GM11168 (cell line): ENCODE results near the gene SDK2.

Experiments used
- in situ Hi-C: fragments of 300-500 bp; cut with MboI; formaldehyde crosslinking; loops from one replicate; pipeline ENCODE4 v1.12.0; 2022; ENCODE audit warnings: low sequenced_read_pairs; ENCODE audit not compliant: unreplicated experiment

Gene SDK2

GRCh38 chr17:73520369-73520761 is 123.9 kb downstream of the SDK2 start:
- in situ Hi-C loops, result no loop called here

GRCh38 chr17:73519714-73520368 is 124.4 kb downstream of the SDK2 start:
- in situ Hi-C loops, result no loop called here

- in situ Hi-C loops, result no loop called here
Observed at GRCh38 chr17:73519011-73519410, 125.2 kb downstream of the SDK2 start.

GRCh38 chr17:73516431-73516830 is 127.8 kb downstream of the SDK2 start:
- in situ Hi-C loops, result no loop called here

- in situ Hi-C loops, result no loop called here
Observed at GRCh38 chr17:73514146-73514863, 129.9 kb downstream of the SDK2 start.

- in situ Hi-C loops, result no loop called here
Observed at GRCh38 chr17:73513426-73513825, 130.8 kb downstream of the SDK2 start.

- in situ Hi-C loops, result no loop called here
Observed at GRCh38 chr17:73511719-73512115, 132.5 kb downstream of the SDK2 start.

GRCh38 chr17:73510981-73511718 is 133.1 kb downstream of the SDK2 start:
- in situ Hi-C loops, result no loop called here

- in situ Hi-C loops, result no loop called here
Observed at GRCh38 chr17:73508931-73509605, 135.2 kb downstream of the SDK2 start.

GRCh38 chr17:73508057-73508930 is 136.0 kb downstream of the SDK2 start:
- in situ Hi-C loops, result no loop called here

GRCh38 chr17:73506470-73507435 is 137.5 kb downstream of the SDK2 start:
- in situ Hi-C loops, result no loop called here

- in situ Hi-C loops, result no loop called here
Observed at GRCh38 chr17:73503560-73503959, 140.7 kb downstream of the SDK2 start.

- in situ Hi-C loops, result no loop called here
Observed at GRCh38 chr17:73500414-73500999, 143.7 kb downstream of the SDK2 start.

GRCh38 chr17:73498886-73499554 is 145.2 kb downstream of the SDK2 start:
- in situ Hi-C loops, result no loop called here

- in situ Hi-C loops, result no loop called here
Observed at GRCh38 chr17:73498176-73498575, 146.1 kb downstream of the SDK2 start.

GRCh38 chr17:73497721-73498120 is 146.5 kb downstream of the SDK2 start:
- in situ Hi-C loops, result no loop called here

- in situ Hi-C loops, result no loop called here
Observed at GRCh38 chr17:73496232-73496631, 148.0 kb downstream of the SDK2 start.

- in situ Hi-C loops, result no loop called here
Observed at GRCh38 chr17:73495641-73496040, 148.6 kb downstream of the SDK2 start.
